ENCODE data around the gene COL19A1. TPM values are rescaled to one million over a fixed set of nuclear protein-coding genes. Genes with fewer than 3 reads are reported as not detected.
A peak's percentile ranks its signal among the peaks of the same experiment; 100 is the strongest.

The COL19A1 gene
- total and polyA plus RNA-seq, 2 experiments from 2014 or later = not detected

- TF ChIP-seq ETS1 (IDR thresholded peaks at IDR 0.05) (no peak), JUNB (IDR thresholded peaks at IDR 0.05; ENCODE audit: unreplicated experiment) (no peak), CREB1 (CRISPR knock-in tag; IDR thresholded peaks at IDR 0.05; ENCODE audit: low read depth) (no peak), POLR2AphosphoS5 (IDR thresholded peaks at IDR 0.05; ENCODE audit: low read depth) (no peak), EZH2 (IDR thresholded peaks at IDR 0.05; ENCODE audit: low read depth, unreplicated experiment) (no peak), ZNF462 (CRISPR knock-in tag; IDR thresholded peaks at IDR 0.05) (no peak), STAT1 (IDR thresholded peaks at IDR 0.05; ENCODE audit: unreplicated experiment) (no peak)
Observed at GRCh38 chr6:70062010-70062409, 195.7 kb downstream of the COL19A1 start (continued).

GRCh38 chr6:70072540-70073179 is 206.3 kb downstream of the COL19A1 start:
- no peaks in the 10 kb centered on the region for H3K36me3 ChIP-seq (ENCODE audit: insufficient read depth)
- H3K4me1 ChIP-seq (ENCODE audit: insufficient read depth) = no peaks in the 10 kb centered on the region
- Mint-ChIP-seq H3K27ac (no peak overlapping the region), H3K4me1 (peaks cover 4% of the 10 kb centered on the region; the same call in 2 of the 3 replicates), H3K4me3 (no peak overlapping the region), H3K9me3 (no peaks in the 10 kb centered on the region), H3K36me3 (ENCODE audit: low read depth) (no peaks in the 10 kb centered on the region), H3K27me3 (ENCODE audit: insufficient read depth, low read depth, poor library complexity) (peaks cover 2% of the 10 kb centered on the region)
- no peak for ATAC-seq
- H3K27me3 ChIP-seq (ENCODE audit: insufficient read depth) = no peaks in the 10 kb centered on the region
- H3F3A ChIP-seq (replicated peaks; ENCODE audit: low read depth) = no peaks in the 10 kb centered on the region
- H3K4me3 ChIP-seq = no peak overlapping the region
- H3K4me2 ChIP-seq = no peak overlapping the region
- peak; percentile 24 for DNase-seq (ENCODE audit: low spot score)
- no peaks in the 10 kb centered on the region for H3K79me2 ChIP-seq (replicated peaks; ENCODE audit: insufficient read depth)
- H2AFZ ChIP-seq = 0 out of 2 replicates have a peak overlapping the region, but pooled peaks have one; percentile 81
- no peaks in the 10 kb centered on the region for H3K9me2 ChIP-seq (ENCODE audit: insufficient read depth)
- H4K20me1 ChIP-seq (replicated peaks; ENCODE audit: insufficient read depth) = no peaks in the 10 kb centered on the region
- H3K27ac ChIP-seq (ENCODE audit: low read depth) = no peak overlapping the region
- no peak for TF ChIP-seq ZNF331 (CRISPR knock-in tag; IDR thresholded peaks at IDR 0.05; ENCODE audit: low read depth)
- TF ChIP-seq ETS1 (IDR thresholded peaks at IDR 0.05) = no peak
- TF ChIP-seq CTCF (conservative IDR thresholded peaks at IDR 0.05; ENCODE audit: low read depth in 2 of 2) = no peak
- no peak for TF ChIP-seq EZH2phosphoT487 (IDR thresholded peaks at IDR 0.05; ENCODE audit: unreplicated experiment)
- no peak for TF ChIP-seq EZH2 (IDR thresholded peaks at IDR 0.05; ENCODE audit: low read depth, unreplicated experiment)

Data from GM23338 (cell line).